K562 (cell line): ENCODE results near the gene OSBPL7. TPM values are rescaled to one million over a fixed set of nuclear protein-coding genes. Genes with fewer than 3 reads are reported as not detected.

Experiments
- ATF6 ChIP-seq: sonication (generic); formaldehyde crosslinking; IDR thresholded peaks from 2 replicates; pipeline ENCODE4 v1.4.0; 2020; ENCODE audit warnings: mild to moderate bottlenecking, missing genetic modification reagents
- CHCHD3 ChIP-seq: fragments of 250-450 bp; sonication (Bioruptor Pico); IDR thresholded peaks from 2 replicates; pipeline ENCODE4 v2.1.2; 2022; ENCODE audit warnings: mild to moderate bottlenecking
- CTCF ChIP-seq, 3 experiments: IDR thresholded peaks in 2 of 3; conservative IDR thresholded peaks in 1 of 3; 2 replicates each; pipeline ENCODE4 v1.5.1; 2011 to 2012; ENCODE audit warnings: low read length in 3 of 3, mild to moderate bottlenecking in 3 of 3, control low read depth in 2 of 3, improper control_type of control experiment in 1 of 3, inconsistent platforms in 1 of 3, low read depth in 1 of 3, mixed read lengths in 1 of 3, moderate library complexity in 1 of 3; ENCODE audit not compliant: insufficient read depth in 2 of 3
- E4F1 ChIP-seq: fragments of 250-450 bp; sonication (Bioruptor Pico); IDR thresholded peaks from 2 replicates; pipeline ENCODE4 v1.5.0; 2021; ENCODE audit warnings: mild to moderate bottlenecking, borderline replicate concordance
- EP400 ChIP-seq: fragments of 450-650 bp; IDR thresholded peaks from 2 replicates; pipeline ENCODE4 v1.6.1; 2017; ENCODE audit warnings: antibody characterized with exemption, mild to moderate bottlenecking, moderate library complexity
- FOXO4 ChIP-seq: fragments of 450-650 bp; formaldehyde crosslinking; IDR thresholded peaks from 2 replicates; pipeline ENCODE4 v1.4.0; 2020; ENCODE audit warnings: mild to moderate bottlenecking, moderate library complexity
- GATAD2A ChIP-seq: fragments of 450-650 bp; IDR thresholded peaks from 2 replicates; pipeline ENCODE4 v1.6.1; 2017
- KAT7 ChIP-seq: sonication (generic); formaldehyde crosslinking; IDR thresholded peaks from 2 replicates; pipeline ENCODE4 v1.8.0; 2022; ENCODE audit warnings: missing genetic modification reagents, mild to moderate bottlenecking, borderline replicate concordance
- PKNOX1 ChIP-seq: fragments of 450-650 bp; IDR thresholded peaks from 2 replicates; pipeline ENCODE4 v1.6.1; 2016
- SMC3 ChIP-seq: conservative IDR thresholded peaks from 2 replicates; pipeline ENCODE4 v1.6.1; 2011; ENCODE audit warnings: low read depth, low read length, improper control_type of control experiment; ENCODE audit not compliant: insufficient read depth
- TAF7 ChIP-seq: fragments of 450-650 bp; IDR thresholded peaks from 2 replicates; pipeline ENCODE4 v1.6.1; 2016; ENCODE audit warnings: missing genetic modification characterization, missing compliant biosample characterization
- TFAM ChIP-seq: fragments of 250-450 bp; sonication (Bioruptor Pico); conservative IDR thresholded peaks from 2 replicates; pipeline ENCODE4 v1.5.0; 2021; ENCODE audit warnings: mild to moderate bottlenecking, moderate library complexity
- TRIM25 ChIP-seq: fragments of 450-650 bp; IDR thresholded peaks from 2 replicates; pipeline ENCODE4 v1.7.0; 2016; ENCODE audit warnings: borderline replicate concordance
- YY1 ChIP-seq, 3 experiments: IDR thresholded peaks; 2 replicates each; pipeline ENCODE4 v1.6.1; 2011; ENCODE audit warnings: low read length in 2 of 3, mild to moderate bottlenecking in 2 of 3, moderate library complexity in 2 of 3, borderline replicate concordance in 1 of 3, control low read depth in 1 of 3, low read depth in 1 of 3; ENCODE audit not compliant: insufficient read depth in 3 of 3, insufficient replicate concordance in 2 of 3, control insufficient read depth in 1 of 3, insufficient read length in 1 of 3; ENCODE audit errors: extremely low read depth in 1 of 3
- polyA plus RNA-seq, 8 experiments: library from polyadenylated mRNA; depleted of rRNA in 4 of 8; stranded (reverse) in 5 of 8; unstranded in 3 of 8; fragments of >200 nt; fragmentation: Nextera tagmentation in 2 of 8; fragmentation: Illumina TruSeq in 1 of 8; extraction: Ambion mirVana in 2 of 8; extraction: Trizol in 1 of 8; gene quantifications; 2 replicates each; pipeline versions ENCODE4 v1.2.1 to v1.2.3, GENCODE V29; 2011 to 2014; ENCODE audit warnings: inconsistent platforms in 1 of 8, missing spikeins in 1 of 8
- total RNA-seq, 7 experiments: library from RNA; depleted of rRNA in 6 of 7; stranded (reverse); fragments of >200 nt in 6 of 7; fragmentation: Illumina TruSeq in 2 of 7; extraction: Trizol in 2 of 7; gene quantifications; 2 replicates each; pipeline versions ENCODE4 v1.2.1 to v1.2.3, GENCODE V29; 2011 to 2021; ENCODE audit warnings: low replicate concordance in 1 of 7

OSBPL7 gene
- total and polyA plus RNA-seq, 9 of the 15 experiments (the other 6 are each of a cell fraction or from before 2014, with no cell fraction given) = 0.32 to 11.9 (median 5.8) TPM

GRCh38 chr17:47840742-47841487, 19.3 kb upstream of the OSBPL7 start, which contains the start of gene SCRN2 (continued):
- TF ChIP-seq GATAD2A (0 out of 2 replicates have a peak, but pooled peaks have one; percentile 56), SMC3 (peak; percentile 99), ATF6 (CRISPR knock-in tag) (no peak), TFAM (CRISPR knock-in tag) (no peak), E4F1 (CRISPR knock-in tag) (no peak), FOXO4 (CRISPR knock-in tag) (no peak), YY1 (IDR thresholded peaks at IDR 0.05; ENCODE audit: borderline replicate concordance in 1 of 3, control insufficient read depth in 1 of 3, extremely low read depth in 1 of 3, insufficient read depth in 3 of 3, insufficient read length in 1 of 3, insufficient replicate concordance in 2 of 3, low read depth in 1 of 3, low read length in 2 of 3) (peak in 2 of 3 experiments; percentile 50 to 64), KAT7 (CRISPR knock-in tag) (peak; percentile 92; the same call in 1 of the 2 replicates), CHCHD3 (CRISPR knock-in tag) (no peak), TRIM25 (no peak), CTCF (IDR thresholded peaks at IDR 0.05 in 2 of 3, conservative IDR thresholded peaks at IDR 0.05 in 1 of 3; ENCODE audit: insufficient read depth in 2 of 3, low read depth in 1 of 3, low read length in 3 of 3) (peak; percentile 96 to 98 (median 97)), TAF7 (tag) (no peak), EP400 (peak; percentile 74), PKNOX1 (no peak; the same call in 1 of the 2 replicates)
